ENCODE results near the gene TLE1.
"Not testable (repeated sequence)": the region's sequence is repeated elsewhere in the genome, so short reads cannot be mapped to it uniquely, and the experiment has no call there.

The TLE1 gene

GRCh38 chr9:81599837-81600236 is 89.5 kb downstream of the TLE1 start:
- DNase-seq (ENCODE audit: low spot score), result no peak

- no peak for DNase-seq (ENCODE audit: low spot score)
These were observed 90.5 kb downstream of the TLE1 start for GRCh38 chr9:81598811-81599210.

- DNase-seq (ENCODE audit: low spot score), result no peak
These were observed 91.2 kb downstream of the TLE1 start for GRCh38 chr9:81598123-81598497.

- DNase-seq (ENCODE audit: low spot score), result no peak
These were observed 91.8 kb downstream of the TLE1 start for GRCh38 chr9:81597419-81598122.

- no peak for DNase-seq (ENCODE audit: low spot score)
These were observed 92.5 kb downstream of the TLE1 start for GRCh38 chr9:81596679-81597418.

GRCh38 chr9:81595887-81596543 is 93.3 kb downstream of the TLE1 start:
- no peak for DNase-seq (ENCODE audit: low spot score)

- DNase-seq (ENCODE audit: low spot score), result not testable (repeated sequence)
These were observed 94.1 kb downstream of the TLE1 start for GRCh38 chr9:81595293-81595692.

- DNase-seq (ENCODE audit: low spot score), result no peak
These were observed 94.9 kb downstream of the TLE1 start for GRCh38 chr9:81594415-81594814.

- DNase-seq (ENCODE audit: low spot score), result no peak
These were observed 96.5 kb downstream of the TLE1 start for GRCh38 chr9:81592887-81593266.

- DNase-seq (ENCODE audit: low spot score), result no peak
These were observed 97.6 kb downstream of the TLE1 start for GRCh38 chr9:81591791-81592190.

- DNase-seq (ENCODE audit: low spot score), result no peak
These were observed 98.7 kb downstream of the TLE1 start for GRCh38 chr9:81590688-81591087.

GRCh38 chr9:81589819-81590218 is 99.5 kb downstream of the TLE1 start:
- no peak for DNase-seq (ENCODE audit: low spot score)

- DNase-seq (ENCODE audit: low spot score), result no peak
These were observed 100.0 kb downstream of the TLE1 start for GRCh38 chr9:81589392-81589791.

- DNase-seq (ENCODE audit: low spot score), result peak; percentile 73
These were observed 101.0 kb downstream of the TLE1 start for GRCh38 chr9:81588148-81588871.

- no peak for DNase-seq (ENCODE audit: low spot score)
These were observed 102.6 kb downstream of the TLE1 start for GRCh38 chr9:81586786-81587185.

GRCh38 chr9:81585191-81585763 is 104.1 kb downstream of the TLE1 start:
- DNase-seq (ENCODE audit: low spot score), result no peak

- DNase-seq (ENCODE audit: low spot score), result no peak
These were observed 105.2 kb downstream of the TLE1 start for GRCh38 chr9:81584099-81584498.

- DNase-seq (ENCODE audit: low spot score), result no peak
These were observed 107.4 kb downstream of the TLE1 start for GRCh38 chr9:81581986-81582385.

GRCh38 chr9:81579381-81579780 is 110.0 kb downstream of the TLE1 start:
- DNase-seq (ENCODE audit: low spot score), result no peak

GRCh38 chr9:81578606-81579005 is 110.7 kb downstream of the TLE1 start:
- peak; percentile 35 for DNase-seq (ENCODE audit: low spot score)

- no peak for DNase-seq (ENCODE audit: low spot score)
These were observed 113.4 kb downstream of the TLE1 start for GRCh38 chr9:81575956-81576355.

GRCh38 chr9:81574405-81574804 is 114.9 kb downstream of the TLE1 start:
- DNase-seq (ENCODE audit: low spot score), result peak; percentile 8
